Keratinocyte (primary cell): Measurements from ENCODE around the gene TRAF7. TPM values are rescaled to one million over a fixed set of nuclear protein-coding genes. Genes with fewer than 3 reads are reported as not detected.
"Not testable (repeated sequence)": the region's sequence is repeated elsewhere in the genome, so short reads cannot be mapped to it uniquely, and the experiment has no call there.

Experiments used
- DNase-seq: peaks from one replicate; pipeline ENCODE4 v3.0.0-alpha.2; 2011; ENCODE audit warnings: low read depth, missing footprints, low spot score
- FAIRE-seq: peaks from 2 replicates; lab custom pipeline; 2011; peaks lifted over from hg19 to GRCh38; lab: Jason Lieb, UNC
- H2AFZ ChIP-seq: 2 replicates; pipeline ENCODE4 v1.6.0; 2012; ENCODE audit warnings: low read length, control low read depth, inconsistent platforms; ENCODE audit not compliant: control insufficient read depth
- H3K27ac ChIP-seq: 2 replicates; pipeline ENCODE4 v1.5.1; 2011; ENCODE audit warnings: low read length; ENCODE audit not compliant: control insufficient read depth, insufficient read depth
- H3K27me3 ChIP-seq: 3 replicates; pipeline ENCODE4 v1.6.0; 2011; ENCODE audit warnings: low read length; ENCODE audit not compliant: control insufficient read depth, insufficient read depth; ENCODE audit errors: extremely low read depth
- H3K36me3 ChIP-seq, 2 experiments: 2 replicates in 1 of 2; 3 replicates in 1 of 2; pipeline ENCODE4 v1.5.1; 2011; ENCODE audit warnings: low read length in 2 of 2, mild to moderate bottlenecking in 1 of 2; ENCODE audit not compliant: control insufficient read depth in 2 of 2, insufficient read depth in 2 of 2; ENCODE audit errors: extremely low read depth in 1 of 2
- H3K4me1 ChIP-seq: 3 replicates; pipeline ENCODE4 v1.5.1; 2011; ENCODE audit warnings: low read length; ENCODE audit not compliant: control insufficient read depth, insufficient read depth; ENCODE audit errors: extremely low read depth
- H3K4me2 ChIP-seq: 3 replicates; pipeline ENCODE4 v1.6.0; 2011; ENCODE audit warnings: low read depth, low read length; ENCODE audit not compliant: control insufficient read depth, insufficient read depth; ENCODE audit errors: extremely low read depth
- H3K4me3 ChIP-seq, 3 experiments: fragments of 200-600 bp in 1 of 3; sonication (generic) in 1 of 3; 2 replicates in 2 of 3; 3 replicates in 1 of 3; pipeline ENCODE4 v1.5.1; 2011 to 2016; ENCODE audit warnings: low read length in 3 of 3, mild to moderate bottlenecking in 3 of 3, control low read depth in 2 of 3, inconsistent platforms in 1 of 3, low read depth in 1 of 3, mixed read lengths in 1 of 3, mixed run types in 1 of 3, moderate library complexity in 1 of 3; ENCODE audit not compliant: control insufficient read depth in 2 of 3, insufficient read depth in 2 of 3; ENCODE audit errors: extremely low read depth in 1 of 3
- H3K79me2 ChIP-seq: 2 replicates; pipeline ENCODE4 v1.6.0; 2012; ENCODE audit warnings: low read length; ENCODE audit not compliant: control insufficient read depth, insufficient read depth
- H3K9ac ChIP-seq: 3 replicates; pipeline ENCODE4 v1.6.0; 2011; ENCODE audit warnings: low read length; ENCODE audit not compliant: control insufficient read depth, insufficient read depth; ENCODE audit errors: extremely low read depth
- H3K9me1 ChIP-seq: 3 replicates; pipeline ENCODE4 v1.6.0; 2011; ENCODE audit warnings: low read length; ENCODE audit not compliant: control insufficient read depth, insufficient read depth; ENCODE audit errors: extremely low read depth
- H3K9me3 ChIP-seq: 2 replicates; pipeline ENCODE4 v1.5.1; 2012; ENCODE audit warnings: low read depth, low read length; ENCODE audit not compliant: control insufficient read depth
- H4K20me1 ChIP-seq: 3 replicates; pipeline ENCODE4 v1.6.0; 2011; ENCODE audit warnings: low read length; ENCODE audit not compliant: control insufficient read depth, insufficient read depth; ENCODE audit errors: extremely low read depth
- CTCF ChIP-seq, 3 experiments: IDR thresholded peaks in 1 of 3; conservative IDR thresholded peaks in 1 of 3; optimal IDR thresholded peaks in 1 of 3; 2 replicates in 2 of 3; 3 replicates in 1 of 3; pipeline versions ENCODE3 to v1.5.1; 2011; ENCODE audit warnings: low read length in 3 of 3, mild to moderate bottlenecking in 3 of 3, moderate library complexity in 2 of 3, control low read depth in 1 of 3, inconsistent platforms in 1 of 3; ENCODE audit not compliant: insufficient read depth in 2 of 3; ENCODE audit errors: extremely low read depth in 1 of 3
- EZH2 ChIP-seq: IDR thresholded peaks from one replicate; pipeline ENCODE4 v1.6.1; 2012; ENCODE audit warnings: inconsistent platforms, mild to moderate bottlenecking, low read length, moderate library complexity
- dilution Hi-C: fragments of 300-500 bp; cut with MboI; formaldehyde crosslinking; loops from one replicate; pipeline ENCODE4 v1.7.0; 2020; ENCODE audit warnings: low sequenced_read_pairs; ENCODE audit not compliant: extremely low pct_ligation_motif_present
- polyA plus RNA-seq, 5 experiments: library from polyadenylated mRNA; depleted of rRNA in 3 of 5; stranded (reverse) in 3 of 5; stranded (forward) in 1 of 5; unstranded in 1 of 5; fragments of >200 nt; gene quantifications; 1 replicate in 1 of 5; 2 replicates in 3 of 5; 3 replicates in 1 of 5; pipeline versions ENCODE4 v1.2.1 to v1.2.3, GENCODE V29; 2011 to 2012; ENCODE audit warnings: missing spikeins in 2 of 5, low read depth in 1 of 5, low replicate concordance in 1 of 5

The TRAF7 gene
- polyA plus RNA-seq, 1 donor (not counting 4 experiments of a cell fraction or from before 2014, with no cell fraction given), result 38.4 TPM

- H4K20me1 ChIP-seq, H3K27me3 ChIP-seq, FAIRE-seq, H3K27ac ChIP-seq, H3K9me3 ChIP-seq, H3K4me1 ChIP-seq, H3K36me3 ChIP-seq, dilution Hi-C loops, H3K9me1 ChIP-seq, H3K79me2 ChIP-seq: not testable (repeated sequence)
- DNase-seq, result peak; percentile 68
- H3K9ac ChIP-seq, result peak within 1 kb of the TSS; percentile 15
- peak within 1 kb of the TSS; percentile 48 to 51 (median 49) for H3K4me3 ChIP-seq
- H2AFZ ChIP-seq, result peak within 1 kb of the TSS; percentile 70
- peak within 1 kb of the TSS; percentile 58 for H3K4me2 ChIP-seq
These were observed 19.7 kb upstream of the TRAF7 start, which contains the start of gene PKD1 for GRCh38 chr16:2135770-2136490. Gene PKD1, minus strand, starts transcription at chr16:2135898. Its CDS starts 209 bp downstream, at chr16:2135689.

- H3K9ac ChIP-seq, result no peak overlapping the region
- H3K4me1 ChIP-seq, result peaks cover 3% of the 10 kb centered on the region
- FAIRE-seq (no peak), DNase-seq (no peak)
- H4K20me1 ChIP-seq, result no peaks in the 10 kb centered on the region
- no peak overlapping the region for H3K27ac ChIP-seq
- no peaks in the 10 kb centered on the region for H3K79me2 ChIP-seq
- TF ChIP-seq EZH2 (no peak), CTCF (optimal IDR thresholded peaks at IDR 0.05 in 1 of 3, IDR thresholded peaks at IDR 0.05 in 1 of 3, conservative IDR thresholded peaks at IDR 0.05 in 1 of 3; ENCODE audit: extremely low read depth in 1 of 3, insufficient read depth in 2 of 3, low read length in 3 of 3) (no peak)
- no peaks in the 10 kb centered on the region for H3K9me3 ChIP-seq
- H3K4me2 ChIP-seq, result no peak overlapping the region
- H3K27me3 ChIP-seq, result no peaks in the 10 kb centered on the region
- no peak overlapping the region for H3K4me3 ChIP-seq
- H2AFZ ChIP-seq, result no peak overlapping the region
- no peaks in the 10 kb centered on the region for H3K9me1 ChIP-seq
- H3K36me3 ChIP-seq, result no peaks in the 10 kb centered on the region
- dilution Hi-C loops, result no loop called here
These were observed 12.4 kb upstream of the TRAF7 start for GRCh38 chr16:2142942-2143877.
